ENCODE results near the gene UBXN6.

The UBXN6 gene

GRCh38 chr19:4437103-4437502, 20.5 kb downstream of the UBXN6 start:
- no peak for DNase-seq

GRCh38 chr19:4436231-4436630, 21.4 kb downstream of the UBXN6 start:
- no peak for DNase-seq

- no peak for DNase-seq
Measured at GRCh38 chr19:4434391-4434790, 23.2 kb downstream of the UBXN6 start.

GRCh38 chr19:4432918-4433506, 24.6 kb downstream of the UBXN6 start:
- no peak for DNase-seq

- no peak for DNase-seq
Measured at GRCh38 chr19:4431808-4432674, 25.6 kb downstream of the UBXN6 start.

- no peak for DNase-seq
Measured at GRCh38 chr19:4431296-4431695, 26.3 kb downstream of the UBXN6 start.

GRCh38 chr19:4430760-4431159, 26.8 kb downstream of the UBXN6 start:
- no peak for DNase-seq

- DNase-seq = no peak
Measured at GRCh38 chr19:4429771-4430171, 27.8 kb downstream of the UBXN6 start.

GRCh38 chr19:4429256-4429655, 28.3 kb downstream of the UBXN6 start:
- DNase-seq = no peak

GRCh38 chr19:4428326-4428975, 29.1 kb downstream of the UBXN6 start:
- DNase-seq = no peak

- DNase-seq = no peak
Measured at GRCh38 chr19:4425537-4425936, 32.1 kb downstream of the UBXN6 start.

GRCh38 chr19:4423416-4424126, 34.0 kb downstream of the UBXN6 start:
- no peak for DNase-seq

GRCh38 chr19:4416268-4416667, 41.3 kb downstream of the UBXN6 start:
- DNase-seq = no peak

- DNase-seq = no peak
Measured at GRCh38 chr19:4415352-4415751, 42.2 kb downstream of the UBXN6 start.

GRCh38 chr19:4414800-4415321, 42.7 kb downstream of the UBXN6 start:
- DNase-seq = no peak

- no peak for DNase-seq
Measured at GRCh38 chr19:4414144-4414799, 43.3 kb downstream of the UBXN6 start.

- DNase-seq = no peak
Measured at GRCh38 chr19:4413588-4413987, 44.0 kb downstream of the UBXN6 start.

- no peak for DNase-seq
Measured at GRCh38 chr19:4409123-4409933, 48.3 kb downstream of the UBXN6 start.

- no peak for DNase-seq
Measured at GRCh38 chr19:4406626-4407025, 51.0 kb downstream of the UBXN6 start.

GRCh38 chr19:4405977-4406376, 51.6 kb downstream of the UBXN6 start:
- DNase-seq = no peak

GRCh38 chr19:4403005-4403761, 54.4 kb downstream of the UBXN6 start:
- DNase-seq = no peak

All from NCI-H2029 treated with DMSO at 0.1 percent for 48 hours (cell line).